OCI-M2 (cell line): Measurements from ENCODE around the gene DESI1.
A peak's percentile ranks its signal among the peaks of the same experiment; 100 is the strongest.
"Not testable (repeated sequence)": the region's sequence is repeated elsewhere in the genome, so short reads cannot be mapped to it uniquely, and the experiment has no call there.

Source experiments
- DNase-seq: peaks from one replicate; lab custom pipeline; 2025; ENCODE audit not compliant: unreplicated experiment; lab: John Stamatoyannopoulos, UW

Gene DESI1

DNA sequence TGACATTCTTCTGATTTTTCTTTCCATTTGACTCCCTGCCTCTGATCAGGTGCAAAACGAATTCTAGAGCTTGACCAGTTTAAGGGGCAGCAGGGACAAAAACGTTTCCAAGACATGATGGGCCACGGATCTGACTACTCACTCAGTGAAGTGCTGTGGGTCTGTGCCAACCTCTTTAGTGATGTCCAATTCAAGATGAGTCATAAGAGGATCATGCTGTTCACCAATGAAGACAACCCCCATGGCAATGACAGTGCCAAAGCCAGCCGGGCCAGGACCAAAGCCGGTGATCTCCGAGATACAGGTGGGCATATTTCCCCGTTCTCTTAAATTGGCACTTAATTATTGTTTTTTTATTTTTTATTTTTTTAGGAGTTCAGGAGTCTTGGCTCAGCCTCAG, 15.6 kb upstream of the DESI1 start:
- no peak for DNase-seq

DNA sequence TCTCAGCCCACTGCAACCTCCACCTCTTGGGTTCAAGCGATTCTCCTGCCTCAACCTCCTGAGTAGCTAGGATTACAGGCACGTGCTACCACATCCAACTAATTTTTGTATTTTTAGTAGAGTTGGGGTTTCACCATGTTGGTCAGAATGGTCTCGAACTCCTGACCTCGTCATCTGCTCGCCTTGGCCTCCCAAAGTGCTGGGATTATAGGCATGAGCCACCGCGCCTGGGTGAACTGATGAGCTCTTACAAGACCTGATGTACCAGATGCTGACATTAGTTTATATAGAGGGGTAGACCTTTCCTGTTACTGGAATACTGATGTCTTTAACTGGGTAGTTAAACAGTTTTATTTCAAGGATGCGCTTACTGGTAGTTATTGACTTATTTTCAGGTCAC, 13.8 kb upstream of the DESI1 start:
- DNase-seq = not testable (repeated sequence)

DNA sequence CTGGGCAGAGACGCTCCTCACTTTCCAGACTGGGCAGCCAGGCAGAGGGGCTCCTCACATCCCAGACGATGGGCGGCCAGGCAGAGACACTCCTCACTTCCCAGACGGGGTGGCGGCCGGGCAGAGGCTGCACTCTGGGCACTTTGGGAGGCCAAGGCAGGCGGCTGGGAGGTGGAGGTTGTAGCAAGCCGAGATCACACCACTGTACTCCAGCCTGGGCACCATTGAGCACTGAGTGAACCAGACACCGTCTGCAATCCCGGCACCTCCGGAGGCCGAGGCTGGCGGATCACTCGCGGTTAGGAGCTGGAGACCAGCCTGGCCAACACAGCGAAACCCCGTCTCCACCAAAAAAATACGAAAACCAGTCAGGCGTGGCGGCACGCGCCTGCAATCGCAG, 10.8 kb upstream of the DESI1 start:
- not testable (repeated sequence) for DNase-seq

DNA sequence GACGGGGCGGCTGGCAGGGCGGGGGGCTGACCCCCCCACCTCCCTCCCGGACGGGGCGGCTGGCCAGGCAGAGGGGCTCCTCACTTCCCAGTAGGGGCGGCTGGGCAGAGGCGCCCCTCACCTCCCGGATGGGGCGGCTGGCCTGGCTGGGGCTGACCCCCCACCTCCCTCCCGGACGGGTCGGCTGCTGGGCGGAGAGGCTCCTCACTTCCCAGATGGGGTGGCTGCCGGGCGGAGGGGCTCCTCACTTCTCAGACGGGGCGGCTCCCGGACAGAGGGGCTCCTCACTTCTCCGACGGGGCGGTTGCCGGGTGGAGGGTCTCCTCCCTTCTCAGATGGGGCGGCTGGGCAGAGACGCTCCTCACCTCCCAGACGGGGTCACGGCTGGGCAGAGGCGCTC, 10.3 kb upstream of the DESI1 start:
- not testable (repeated sequence) for DNase-seq

DNA sequence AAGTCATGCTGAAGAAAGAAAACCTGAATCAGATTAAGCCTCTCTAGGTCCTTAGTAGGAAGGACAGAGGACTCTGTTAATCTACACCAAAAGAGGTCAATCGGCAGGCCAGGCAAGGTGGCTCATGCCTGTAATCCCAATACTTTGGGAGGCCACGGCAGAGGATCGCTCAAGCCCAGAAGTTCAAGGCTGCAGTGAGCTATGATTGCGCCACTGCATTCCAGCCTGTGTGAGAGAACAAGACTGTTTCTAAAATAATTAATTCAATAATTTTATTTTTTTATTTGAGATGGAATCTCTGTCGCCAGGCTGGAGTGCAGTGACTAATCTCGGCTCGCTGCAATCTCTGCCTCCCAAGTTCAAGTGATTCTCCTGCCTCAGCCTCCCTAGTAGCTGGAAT, 4.7 kb upstream of the DESI1 start:
- no peak for DNase-seq

DNA sequence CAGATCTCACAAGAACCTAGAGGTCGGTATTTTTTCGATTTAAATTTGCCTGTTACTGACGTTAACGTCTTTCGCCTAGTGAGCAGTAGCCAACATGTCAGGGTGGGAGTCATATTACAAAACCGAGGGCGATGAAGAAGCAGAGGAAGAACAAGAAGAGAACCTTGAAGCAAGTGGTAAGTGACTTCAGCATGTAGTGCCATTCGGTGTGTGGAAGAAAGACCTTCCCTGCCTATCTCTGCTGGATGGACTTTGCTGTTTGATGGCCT, 1.0 kb upstream of the DESI1 start:
- DNase-seq = no peak

DNA sequence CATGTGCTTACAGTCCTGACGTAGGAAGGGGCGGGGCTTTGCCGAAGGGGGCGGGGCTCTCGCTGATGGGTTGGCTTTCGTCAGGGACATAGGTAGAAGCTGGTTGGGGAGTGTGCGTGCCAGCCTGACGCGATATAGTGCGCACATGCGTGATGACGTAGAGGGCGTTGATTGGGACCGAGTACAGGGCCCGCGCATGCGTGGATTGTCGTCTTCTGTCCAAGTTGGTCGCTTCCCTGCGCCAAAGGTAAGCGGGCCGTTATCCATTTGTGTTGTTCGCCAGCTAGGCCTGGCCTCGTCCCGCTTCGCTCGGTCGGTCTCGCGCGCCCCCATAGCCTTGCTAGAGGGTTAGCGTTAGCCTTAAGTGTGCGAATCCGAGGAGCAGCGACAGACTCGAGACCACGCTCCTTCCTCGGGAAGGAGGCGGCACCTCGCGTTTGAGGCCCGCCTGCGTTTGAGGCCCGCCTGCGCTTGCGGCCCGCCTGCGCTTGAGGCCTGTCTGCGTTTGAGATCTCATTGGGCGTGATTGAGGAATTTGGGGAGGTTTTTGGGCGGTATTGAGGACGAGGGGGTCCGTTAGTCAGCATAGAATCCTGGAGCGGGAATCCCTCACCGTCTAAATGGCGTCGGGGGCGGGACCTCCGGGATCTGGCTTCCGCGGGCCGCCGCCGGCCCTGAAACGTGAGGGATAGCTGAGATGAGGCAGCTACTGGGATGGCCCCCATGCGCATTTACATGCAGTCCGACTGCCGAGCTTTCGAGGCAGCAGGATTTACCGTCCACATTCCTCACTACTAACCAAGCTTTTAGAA, 462 bp upstream of the DESI1 start, which contains the start of gene XRCC6:
TSS of gene XRCC6 (plus strand) at position 197 of the 812 bp plus-strand sequence. CDS start 710 bp downstream, outside the sequence.
- peak; percentile 88 for DNase-seq

DNA sequence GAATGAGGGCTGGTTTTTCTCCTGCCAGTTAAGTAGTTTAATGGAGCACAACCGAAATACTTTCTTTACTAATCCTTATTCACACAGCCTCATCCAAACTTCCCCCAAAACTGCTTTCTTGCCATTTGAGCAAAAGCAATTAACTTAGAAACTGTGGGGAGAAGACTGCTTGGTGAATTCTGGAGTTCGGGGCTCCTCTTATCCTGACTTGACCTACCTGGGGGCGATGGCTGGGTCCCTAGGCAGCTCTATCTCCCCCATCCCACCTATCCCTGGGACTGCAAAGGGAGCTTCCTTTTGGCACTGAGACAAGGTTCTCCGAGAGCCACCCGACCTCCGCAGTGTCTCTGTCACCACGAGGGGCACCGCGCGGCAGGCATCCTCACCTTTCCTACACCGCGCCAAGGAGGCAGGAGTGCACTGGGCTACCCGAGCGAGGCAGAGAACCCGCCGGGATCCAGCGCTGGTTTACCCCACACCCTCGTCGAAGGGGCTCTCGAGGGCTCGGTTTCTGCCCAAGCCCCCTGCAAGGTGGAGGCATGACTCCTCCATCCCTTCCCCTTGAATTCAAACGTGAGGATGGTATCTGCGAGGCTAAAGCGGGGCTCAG, 759 bp downstream of the DESI1 start:
- no peak for DNase-seq

DNA sequence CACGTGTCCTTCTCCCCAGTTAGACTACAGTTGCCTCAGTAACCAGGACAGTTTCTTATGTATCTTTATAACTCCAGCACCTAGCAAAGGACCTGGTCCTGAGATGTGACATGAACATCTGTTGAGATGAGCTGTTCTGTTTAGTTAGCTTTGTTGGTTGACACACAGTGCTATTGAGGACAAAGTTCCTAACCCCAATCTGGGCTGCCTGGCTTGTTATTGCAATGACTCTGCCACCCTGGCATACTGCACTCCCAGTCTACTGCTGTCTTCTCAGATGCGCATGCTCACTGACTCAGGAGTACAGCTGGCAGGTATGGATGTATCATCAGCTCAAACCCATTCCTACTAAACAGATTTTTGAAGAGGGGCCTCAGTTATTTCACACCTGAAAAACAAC, 7.4 kb downstream of the DESI1 start:
- DNase-seq = no peak

DNA sequence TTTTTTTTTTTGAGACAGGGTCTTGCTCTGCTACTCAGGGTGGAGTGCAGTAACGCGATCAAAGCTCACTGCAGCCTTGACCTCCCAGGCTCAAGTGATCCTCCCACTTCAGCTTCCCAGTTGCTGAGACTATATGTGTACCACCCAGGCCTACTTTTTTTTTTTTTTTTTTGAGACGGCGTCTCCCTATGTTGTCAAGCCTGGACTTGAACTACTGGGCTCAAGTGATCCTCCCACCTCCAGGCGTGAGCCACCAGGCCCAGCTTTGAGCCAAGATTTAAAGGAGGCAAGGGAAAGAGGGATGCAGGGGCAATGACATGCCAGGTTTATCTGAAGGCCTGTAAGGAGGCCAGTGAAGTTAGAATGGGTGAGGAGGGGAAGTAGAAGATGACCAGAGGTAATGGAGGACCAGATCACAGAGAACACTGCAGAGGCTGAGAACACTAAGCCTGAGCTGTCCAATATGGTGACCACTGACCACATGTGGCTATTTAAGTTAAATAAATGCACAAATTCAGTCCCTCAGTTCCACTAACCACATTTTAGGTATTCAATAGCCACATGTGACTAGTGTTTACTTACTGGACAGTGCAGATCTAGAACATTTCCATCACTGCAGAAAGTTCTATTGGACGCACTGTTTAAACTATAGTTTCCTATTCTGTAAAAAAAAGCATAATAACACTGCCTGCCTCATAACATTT, 8.1 kb downstream of the DESI1 start:
- no peak for DNase-seq

DNA sequence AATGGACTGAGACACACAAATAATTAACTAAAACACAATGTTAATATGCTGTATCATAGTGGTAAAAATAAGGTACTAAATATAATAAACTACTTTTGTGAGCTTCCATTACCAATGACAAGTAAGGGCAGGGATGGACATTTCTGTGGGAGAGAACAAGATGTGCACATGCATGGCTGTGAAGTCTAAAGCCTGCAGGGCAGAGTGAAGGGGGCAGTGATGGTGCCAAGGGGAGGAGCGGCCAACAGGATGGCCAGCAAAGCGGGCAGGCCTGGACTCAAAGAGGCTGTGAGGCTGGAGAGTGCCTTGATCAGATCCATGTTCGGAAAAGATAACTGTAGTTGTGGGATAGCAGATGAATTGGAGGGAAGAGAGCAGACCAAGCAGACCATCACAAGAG, 12.5 kb downstream of the DESI1 start:
- DNase-seq = no peak

DNA sequence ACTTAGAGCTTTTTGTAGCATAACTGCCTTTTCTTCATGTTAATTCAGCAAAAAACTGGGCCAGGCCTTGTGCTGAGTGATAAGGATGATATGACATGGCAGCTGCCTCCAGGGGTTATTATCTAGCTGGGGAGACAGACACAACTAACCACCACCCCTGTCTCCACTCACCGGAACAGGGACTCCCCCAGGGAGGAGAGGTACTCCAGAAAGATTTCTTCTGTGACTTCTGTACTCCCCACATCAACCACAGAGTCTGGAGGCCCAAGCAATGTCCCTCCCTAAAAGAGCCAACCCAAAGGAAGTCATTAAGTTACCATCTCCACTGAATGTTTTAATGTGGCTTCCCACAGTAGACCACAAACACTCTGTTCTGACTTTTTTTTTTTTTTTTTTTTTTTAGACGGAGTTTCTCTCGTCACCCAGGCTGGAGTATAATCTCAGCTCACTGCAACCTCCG, 16.9 kb downstream of the DESI1 start:
- DNase-seq = peak; percentile 67

DNA sequence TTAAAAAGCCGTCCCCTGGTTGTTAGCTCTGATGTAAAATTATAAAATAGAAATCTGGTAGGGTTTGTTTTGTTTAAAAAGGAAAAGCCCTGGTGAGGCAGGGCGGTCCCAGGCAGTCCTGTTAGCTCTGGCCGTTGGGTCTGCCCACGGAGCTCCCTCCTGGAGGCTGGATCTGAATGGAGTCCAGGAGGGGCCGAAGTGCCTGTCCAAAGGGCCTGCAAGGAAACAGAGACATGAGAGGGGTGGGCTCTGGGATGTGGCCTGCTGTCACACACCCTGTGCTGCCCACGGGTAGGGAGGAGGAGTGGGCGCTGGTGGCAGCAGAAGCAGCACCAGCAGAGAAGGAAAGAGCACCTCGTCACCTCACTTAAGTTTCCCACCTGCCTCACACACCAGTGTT, 19.9 kb downstream of the DESI1 start:
- DNase-seq = no peak

DNA sequence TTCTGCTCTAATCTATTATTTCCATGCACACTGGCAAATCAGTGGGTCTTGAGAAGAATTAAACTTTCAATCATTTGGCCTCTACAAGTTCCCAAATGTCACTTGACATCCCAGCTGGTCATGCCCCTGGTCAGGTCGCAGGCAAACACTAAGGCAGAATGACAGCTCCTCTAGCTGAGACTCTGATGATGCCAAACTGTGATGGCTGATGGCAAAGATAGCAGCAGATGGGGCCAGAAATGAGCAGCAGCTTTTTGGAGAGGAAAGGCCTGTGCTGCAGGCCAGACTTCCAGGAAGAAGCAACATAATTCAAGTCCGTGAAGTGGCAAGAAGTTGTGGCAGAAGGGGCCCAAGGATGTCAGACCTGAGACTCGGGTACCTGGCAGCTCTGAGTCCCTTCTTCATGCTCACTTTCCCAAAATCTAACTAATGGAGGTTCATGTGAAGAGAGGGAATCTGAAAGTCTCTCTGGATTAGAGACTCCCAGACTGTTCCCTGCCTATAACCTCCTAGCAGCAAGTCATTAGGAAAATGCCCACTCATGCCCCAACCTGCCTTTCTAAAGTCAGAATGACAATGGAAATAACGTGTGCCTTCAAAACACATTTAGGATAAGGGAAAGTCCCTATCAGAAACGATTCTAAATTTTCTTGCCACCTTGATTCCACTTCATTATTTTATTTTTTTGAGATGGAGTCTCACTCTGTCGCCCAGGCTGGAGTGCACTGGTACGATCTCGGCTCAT, 21.8 kb downstream of the DESI1 start:
- DNase-seq = no peak

DNA sequence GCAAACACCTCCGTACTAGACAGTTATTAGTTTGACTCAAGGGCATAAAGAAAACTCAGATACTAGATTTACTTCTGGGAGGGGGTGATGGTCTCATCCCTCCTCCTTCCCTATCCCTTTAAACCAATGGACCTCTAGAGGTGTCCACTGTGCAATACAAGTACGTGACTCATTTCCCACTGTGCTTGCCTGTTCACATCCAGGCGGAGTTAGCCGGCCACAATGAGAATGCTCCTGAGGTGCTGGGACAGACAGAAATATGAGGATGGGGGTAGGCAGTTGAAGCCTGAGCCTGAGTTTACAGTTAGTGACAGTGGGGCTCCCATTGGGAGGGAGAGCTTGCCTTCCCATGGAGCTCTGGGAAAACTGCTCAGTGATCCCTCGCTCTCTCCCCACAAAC, 22.8 kb downstream of the DESI1 start:
- no peak for DNase-seq

DNA sequence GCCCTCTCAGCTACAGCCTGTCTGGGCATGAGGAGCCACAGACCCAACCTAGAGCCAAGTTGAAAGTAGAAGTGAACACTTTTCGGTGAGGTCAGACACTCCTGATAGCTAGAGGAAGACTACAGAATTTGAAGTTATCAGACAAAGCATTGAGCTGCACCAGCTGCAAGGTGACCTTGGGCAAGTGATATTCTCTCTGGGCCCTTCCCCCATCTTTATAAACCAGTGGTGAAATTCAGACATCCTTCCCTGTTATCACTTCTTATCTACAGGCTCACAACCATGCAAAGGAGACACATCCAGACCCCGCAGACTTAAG, 23.2 kb downstream of the DESI1 start:
- no peak for DNase-seq

DNA sequence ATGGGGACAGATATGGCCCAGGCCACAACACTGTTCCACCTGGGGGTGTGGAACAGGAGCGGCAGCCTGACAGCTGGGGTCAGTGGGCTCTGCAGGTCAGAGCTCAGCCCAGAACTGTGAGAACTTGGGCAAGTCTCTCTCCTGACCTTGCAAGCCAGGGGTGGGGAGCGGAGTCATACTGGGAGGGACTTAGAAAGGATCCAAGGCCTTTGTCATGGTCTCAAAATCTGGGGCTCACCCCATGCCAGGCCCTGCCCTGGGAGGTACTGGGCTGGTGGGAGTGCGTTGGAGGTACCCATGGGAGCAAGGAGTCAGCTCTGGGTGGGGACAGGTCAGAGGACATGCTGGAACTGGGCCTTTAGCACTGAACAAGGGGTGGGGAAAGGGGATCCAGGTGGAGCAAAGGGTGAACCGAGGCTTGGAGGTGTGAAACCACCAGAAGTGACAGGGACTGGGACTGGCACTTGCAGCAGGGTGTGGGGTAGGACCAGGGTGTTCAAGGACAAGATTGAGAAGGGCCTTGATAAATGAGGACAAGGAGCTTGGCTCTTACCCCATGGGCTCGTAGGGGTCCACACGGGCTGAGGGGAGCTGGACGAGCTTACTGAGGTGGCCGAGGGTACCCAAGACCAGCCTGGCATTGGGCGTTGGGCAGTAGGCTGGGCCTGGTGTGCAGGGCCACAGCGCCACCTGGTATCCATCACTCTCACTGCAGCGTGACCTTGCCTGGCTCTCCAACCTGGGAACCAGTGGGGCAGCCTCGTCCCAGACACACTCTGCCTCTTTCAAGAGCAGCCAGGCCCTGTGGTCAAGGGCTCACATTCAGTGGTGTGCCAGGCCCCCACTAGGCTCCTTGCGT, 23.8 kb downstream of the DESI1 start:
- DNase-seq = no peak

DNA sequence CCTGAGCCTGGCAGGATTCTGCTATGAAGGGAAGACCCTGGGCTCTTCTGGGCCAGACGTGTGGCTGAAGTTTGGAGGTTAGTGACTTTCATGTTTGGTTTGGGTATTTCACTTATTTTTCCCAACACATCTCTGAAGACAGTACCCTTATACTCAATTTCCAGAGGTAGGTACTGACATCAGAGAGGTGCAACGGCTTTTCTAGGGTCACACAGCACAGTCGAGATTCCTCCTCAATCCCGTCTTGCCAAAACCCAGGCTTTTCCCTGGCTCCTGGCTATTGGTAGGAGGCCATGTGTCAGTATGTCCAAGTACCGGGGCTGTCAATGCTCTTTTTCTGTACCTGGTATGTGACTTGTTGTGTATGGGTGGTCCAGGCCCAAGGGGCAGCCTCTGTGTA, 25.1 kb downstream of the DESI1 start:
- no peak for DNase-seq

DNA sequence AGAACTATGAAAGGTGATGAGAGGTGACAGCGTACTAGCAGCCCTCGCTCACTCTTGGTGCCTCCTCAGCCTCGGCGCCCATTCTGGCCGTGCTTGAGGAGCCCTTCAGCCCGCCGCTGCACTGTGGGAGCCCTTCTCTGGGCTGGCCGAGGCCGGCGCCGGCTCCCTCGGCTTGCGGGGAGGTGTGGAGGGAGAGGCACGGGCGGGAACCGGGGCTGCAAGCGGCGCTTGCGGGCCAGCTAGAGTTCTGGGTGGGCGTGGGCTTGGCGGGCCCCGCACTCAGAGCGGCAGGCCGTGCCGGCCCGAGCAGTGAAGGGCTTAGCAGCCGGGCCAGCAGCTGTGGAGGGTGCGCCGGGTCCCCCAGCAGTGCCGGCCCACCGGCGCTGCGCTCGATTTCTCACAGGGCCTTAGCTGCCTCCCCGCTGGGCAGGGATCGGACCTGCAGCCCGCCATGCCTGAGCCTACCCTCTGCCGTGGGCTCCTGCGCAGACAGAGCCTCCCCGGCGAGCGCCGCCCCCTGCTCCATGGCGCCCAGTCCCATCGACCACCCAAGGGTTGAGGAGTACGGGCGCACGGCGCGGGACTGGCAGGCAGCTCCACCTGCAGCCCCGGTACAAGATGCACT, 27.4 kb downstream of the DESI1 start:
- not testable (repeated sequence) for DNase-seq
